Epithelial cell of esophagus (primary cell): ENCODE data around the gene ID1.

ENCODE experiments used
- DNase-seq: peaks from one replicate; pipeline ENCODE4 v3.0.0; 2010; ENCODE audit warnings: low read depth
- H3K4me3 ChIP-seq: 2 replicates; pipeline ENCODE4 v1.5.1; 2011; ENCODE audit warnings: mild to moderate bottlenecking, low read length, control low read depth
- CTCF ChIP-seq: IDR thresholded peaks from 2 replicates; pipeline ENCODE4 v1.5.1; 2011; ENCODE audit warnings: low read depth, mild to moderate bottlenecking, low read length, control low read depth, inconsistent platforms; ENCODE audit not compliant: insufficient read depth; ENCODE audit errors: missing control alignments

ID1 gene

GRCh38 chr20:31654534-31654933 is 49.4 kb downstream of the ID1 start:
- TF ChIP-seq CTCF, result no peak
- no peak overlapping the region for H3K4me3 ChIP-seq
- DNase-seq, result no peak
